IMR-90 (cell line): ENCODE data around the gene NKD1. TPM values are rescaled to one million over a fixed set of nuclear protein-coding genes. Genes with fewer than 3 reads are reported as not detected.
"Not testable (repeated sequence)": the region's sequence is repeated elsewhere in the genome, so short reads cannot be mapped to it uniquely, and the experiment has no call there.

Experiments
- ATAC-seq: fragments of 200-7000 bp; cut with Tn5 transposase; 2 replicates; pipeline ENCODE4 v1.9.1; 2020; ENCODE audit warnings: low read depth, mild to moderate bottlenecking, moderate library complexity
- BruUV-seq: library from RNA; stranded (reverse); fragments of 400-500 nt; replicated peaks from 2 replicates; lab custom pipeline; 2021; lab: Mats Ljungman, UMichigan
- CTCF ChIA-PET: fragments of 300-600 bp; formaldehyde crosslinking; extraction: SDS; loops from one replicate; lab custom pipeline; 2021; ENCODE audit warnings: antibody characterized with exemption; lab: Yijun Ruan, JAX
- POLR2A ChIA-PET: fragments of 300-600 bp; sonication (Branson Sonifier 250); formaldehyde crosslinking; loops from one replicate; lab custom pipeline; 2022; ENCODE audit warnings: antibody characterized with exemption; ENCODE audit not compliant: unreplicated experiment; lab: Charles Lee
- DNase-seq: peaks from one replicate; pipeline ENCODE4 v3.0.0; 2013
- H2AFZ ChIP-seq: replicated peaks from 2 replicates; pipeline ENCODE3; 2013; ENCODE audit warnings: low read length, mild to moderate bottlenecking; ENCODE audit not compliant: poor library complexity
- H2AK5ac ChIP-seq: 2 replicates; pipeline ENCODE4 v1.6.1; 2013; ENCODE audit warnings: low read depth, low read length, inconsistent platforms
- H2AK9ac ChIP-seq: replicated peaks from 2 replicates; pipeline ENCODE3; 2013; ENCODE audit warnings: mild to moderate bottlenecking, low read depth, low read length, moderate library complexity; ENCODE audit not compliant: poor library complexity
- H2BK120ac ChIP-seq: 2 replicates; pipeline ENCODE4 v1.6.1; 2013; ENCODE audit warnings: low read depth, low read length, inconsistent platforms
- H2BK15ac ChIP-seq: 3 replicates; pipeline ENCODE4 v1.6.1; 2013; ENCODE audit warnings: low read depth, low read length, inconsistent platforms
- H2BK20ac ChIP-seq: 2 replicates; pipeline ENCODE4 v1.6.1; 2013; ENCODE audit warnings: low read depth, mild to moderate bottlenecking, inconsistent platforms, low read length, moderate library complexity
- H2BK5ac ChIP-seq: 2 replicates; pipeline ENCODE4 v1.6.1; 2013; ENCODE audit warnings: mild to moderate bottlenecking, low read depth, low read length, inconsistent platforms; ENCODE audit not compliant: poor library complexity, severe bottlenecking
- H3K14ac ChIP-seq: replicated peaks from 2 replicates; pipeline ENCODE4 v1.6.1; 2013; ENCODE audit warnings: low read depth, low read length, inconsistent platforms
- H3K18ac ChIP-seq: 2 replicates; pipeline ENCODE4 v1.6.1; 2013; ENCODE audit warnings: low read depth, low read length, control low read depth
- H3K23ac ChIP-seq: 2 replicates; pipeline ENCODE4 v1.6.1; 2013; ENCODE audit warnings: low read depth, low read length, inconsistent platforms
- H3K27ac ChIP-seq: 2 replicates; pipeline ENCODE4 v1.5.1; 2013; ENCODE audit warnings: mild to moderate bottlenecking, control low read depth, low read length; ENCODE audit not compliant: insufficient read depth
- H3K27me3 ChIP-seq: 2 replicates; pipeline ENCODE4 v1.6.1; 2013; ENCODE audit warnings: low read length; ENCODE audit not compliant: control insufficient read depth, insufficient read depth
- H3K36me3 ChIP-seq: 2 replicates; pipeline ENCODE4 v1.6.1; 2013; ENCODE audit warnings: low read length, mixed read lengths; ENCODE audit not compliant: control insufficient read depth, insufficient read depth
- H3K4ac ChIP-seq: 2 replicates; pipeline ENCODE4 v1.6.1; 2013; ENCODE audit warnings: low read depth, low read length, inconsistent platforms
- H3K4me1 ChIP-seq: 2 replicates; pipeline ENCODE4 v1.6.1; 2013; ENCODE audit warnings: low read length, mixed read lengths; ENCODE audit not compliant: control insufficient read depth, insufficient read depth
- H3K4me2 ChIP-seq: 2 replicates; pipeline ENCODE4 v1.6.1; 2013; ENCODE audit warnings: low read depth, mild to moderate bottlenecking, control low read depth, low read length, moderate library complexity
- H3K4me3 ChIP-seq: 2 replicates; pipeline ENCODE4 v1.5.1; 2013; ENCODE audit warnings: low read depth, mild to moderate bottlenecking, control low read depth, low read length, moderate library complexity; ENCODE audit not compliant: insufficient read depth
- H3K56ac ChIP-seq: 2 replicates; pipeline ENCODE4 v1.6.1; 2013; ENCODE audit warnings: low read length, inconsistent platforms; ENCODE audit not compliant: insufficient read depth; ENCODE audit errors: extremely low read depth
- H3K79me1 ChIP-seq, 2 experiments: 2 replicates each; pipeline ENCODE4 v1.6.1; 2013; ENCODE audit warnings: low read length in 2 of 2, inconsistent platforms in 1 of 2, low read depth in 1 of 2
- H3K9ac ChIP-seq: 2 replicates; pipeline ENCODE4 v1.6.1; 2013; ENCODE audit warnings: low read depth, low read length, control low read depth
- H3K9me1 ChIP-seq: 2 replicates; pipeline ENCODE4 v1.6.1; 2013; ENCODE audit warnings: low read length, inconsistent platforms; ENCODE audit not compliant: insufficient read depth
- H3K9me3 ChIP-seq: 2 replicates; pipeline ENCODE4 v1.6.1; 2013; ENCODE audit warnings: low read length; ENCODE audit not compliant: control insufficient read depth, insufficient read depth
- H4K20me1 ChIP-seq: 2 replicates; pipeline ENCODE4 v1.6.1; 2013; ENCODE audit warnings: low read length, inconsistent platforms; ENCODE audit not compliant: insufficient read depth
- H4K5ac ChIP-seq: 2 replicates; pipeline ENCODE4 v1.6.1; 2013; ENCODE audit warnings: mild to moderate bottlenecking, low read depth, low read length, control low read depth
- H4K8ac ChIP-seq, 2 experiments: 2 replicates each; pipeline ENCODE4 v1.6.1; 2013; ENCODE audit warnings: low read depth in 2 of 2, low read length in 2 of 2, control low read depth in 1 of 2, inconsistent platforms in 1 of 2
- H4K91ac ChIP-seq: 2 replicates; pipeline ENCODE4 v1.6.1; 2013; ENCODE audit warnings: low read depth, low read length, inconsistent platforms; ENCODE audit not compliant: insufficient read depth
- BHLHE40 ChIP-seq: fragments of 150-350 bp; IDR thresholded peaks from 2 replicates; pipeline ENCODE4 v1.6.1; 2016; ENCODE audit warnings: mild to moderate bottlenecking, low read depth, low read length
- CTCF ChIP-seq: conservative IDR thresholded peaks from 2 replicates; pipeline ENCODE4 v1.5.1; 2012; ENCODE audit warnings: mild to moderate bottlenecking, low read depth, low read length, improper control_type of control experiment
- MAFK ChIP-seq: IDR thresholded peaks from 2 replicates; pipeline ENCODE4 v1.6.1; 2012; ENCODE audit warnings: low read depth, low read length, improper control_type of control experiment
- POLR2A ChIP-seq: IDR thresholded peaks from 2 replicates; pipeline ENCODE4 v1.6.1; 2012; ENCODE audit warnings: mild to moderate bottlenecking, low read depth, low read length
- RCOR1 ChIP-seq: IDR thresholded peaks from 2 replicates; pipeline ENCODE4 v1.6.1; 2012; ENCODE audit warnings: mild to moderate bottlenecking, low read length, improper control_type of control experiment; ENCODE audit not compliant: insufficient replicate concordance
- SMC3 ChIP-seq: fragments of 150-350 bp; IDR thresholded peaks from 2 replicates; pipeline ENCODE4 v1.6.1; 2016; ENCODE audit warnings: low read depth, mild to moderate bottlenecking, antibody characterized with exemption, low read length, moderate library complexity
- WGBS, 2 experiments: methylation state at CpG; one replicate each; pipeline versions ENCODE4 v1.1.5 to v1.1.7; 2013; ENCODE audit warnings: missing lambda C conversion rate in 2 of 2; ENCODE audit not compliant: insufficient read length in 1 of 2; ENCODE audit errors: extremely low coverage in 2 of 2; 5-methylcytosine and 5-hydroxymethylcytosine counted together
- dilution Hi-C: fragments of 300-500 bp; cut with HindIII; formaldehyde crosslinking; loops from one replicate; pipeline ENCODE4 v1.14.3; 2018; ENCODE audit warnings: low sequenced_read_pairs; ENCODE audit not compliant: unreplicated experiment
- in situ Hi-C: fragments of 300-500 bp; cut with MboI; formaldehyde crosslinking; loops from 3 replicates; pipeline ENCODE4 v1.14.3; 2019; ENCODE audit warnings: low sequenced_read_pairs, inconsistent platforms, mixed read lengths
- intact Hi-C: fragments of 100-400 bp; cut with micrococcal nuclease; formaldehyde crosslinking; loops from 2 replicates; pipeline ENCODE4 v1.10.0; 2022
- polyA plus RNA-seq, 3 experiments: library from polyadenylated mRNA; depleted of rRNA; stranded (reverse); fragments of >200 nt; gene quantifications; 2 replicates each; pipeline ENCODE4 v1.2.3, GENCODE V29; 2012; ENCODE audit warnings: low replicate concordance in 1 of 3
- total RNA-seq: library from RNA; depleted of rRNA; stranded (reverse); fragments of >200 nt; gene quantifications from 2 replicates; pipeline ENCODE4 v1.2.3, GENCODE V29; 2012

Gene NKD1
- total and polyA plus RNA-seq, 2 of the 4 experiments (the other 2 are of a cell fraction) = not detected

DNA sequence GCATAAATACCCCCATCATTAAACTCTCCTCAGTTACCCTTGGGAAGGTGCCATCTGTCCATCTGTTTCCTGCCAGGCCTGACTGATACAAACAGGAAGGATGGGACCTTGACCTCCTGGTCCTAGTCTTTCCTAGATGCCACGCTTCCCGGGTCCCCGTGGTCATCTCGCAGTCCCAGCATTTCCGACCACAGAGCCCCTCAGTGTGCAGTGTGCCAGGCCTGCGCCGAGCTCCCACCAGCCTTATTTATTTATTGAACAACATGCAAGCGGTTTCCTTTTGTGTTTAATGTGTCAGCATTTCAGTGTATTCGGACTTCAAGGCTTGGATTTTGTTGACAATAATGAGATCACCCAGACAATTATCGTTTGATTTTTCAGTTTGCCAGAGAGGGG, 45.6 kb upstream of the NKD1 start:
- Histone ChIP-seq H3K27ac (no peak overlapping the region), H3K23ac (no peak overlapping the region), H2AFZ (no peak overlapping the region), H4K20me1 (no peaks in the 10 kb centered on the region), H3K4me1 (no peaks in the 10 kb centered on the region), H4K5ac (no peak overlapping the region), H3K4me3 (no peak overlapping the region), H3K36me3 (no peaks in the 10 kb centered on the region), H2AK5ac (no peak overlapping the region), H2BK15ac (no peak overlapping the region), H3K4me2 (no peak overlapping the region), H2BK120ac (no peak overlapping the region), H3K56ac (no peak overlapping the region), H4K8ac (no peak overlapping the region), H2BK20ac (no peak overlapping the region), H4K91ac (no peak overlapping the region), H3K18ac (no peak overlapping the region), H3K9ac (no peak overlapping the region), H3K79me1 (no peaks in the 10 kb centered on the region), H3K9me3 (no peaks in the 10 kb centered on the region), H2AK9ac (no peak overlapping the region), H3K14ac (no peak overlapping the region), H3K4ac (no peak overlapping the region), H3K27me3 (peaks cover 2% of the 10 kb centered on the region; the same call in 1 of the 2 replicates), H3K9me1 (no peaks in the 10 kb centered on the region), H2BK5ac (no peak overlapping the region)
- ChIA-PET CTCF (no interaction called here), POLR2A (no interaction called here)
- BruUV-seq = no TSS peak
- in situ Hi-C loops (no loop called here), intact Hi-C loops (no loop called here), dilution Hi-C loops (no loop called here)
- WGBS, 2 experiments = no CpG with 5 or more reads among the region's 10 CpGs
- DNase-seq = no peak
- no peak for ATAC-seq
- TF ChIP-seq RCOR1 (no peak), CTCF (no peak), BHLHE40 (no peak), POLR2A (no peak), SMC3 (no peak), MAFK (no peak)

GRCh38 chr16:50503868-50504531, 44.2 kb upstream of the NKD1 start:
- DNase-seq, H4K20me1 ChIP-seq, H2AFZ ChIP-seq, CTCF ChIA-PET, H3K27ac ChIP-seq, H4K8ac ChIP-seq, H3K27me3 ChIP-seq, H2BK5ac ChIP-seq, intact Hi-C loops, BruUV-seq, H3K79me1 ChIP-seq, H4K91ac ChIP-seq, H3K23ac ChIP-seq, H3K14ac ChIP-seq, H3K36me3 ChIP-seq, H3K4me2 ChIP-seq, H2BK120ac ChIP-seq, H2BK20ac ChIP-seq, H3K9ac ChIP-seq, in situ Hi-C loops, H4K5ac ChIP-seq, H3K9me3 ChIP-seq, H3K56ac ChIP-seq, H3K18ac ChIP-seq, H2BK15ac ChIP-seq, H3K4me3 ChIP-seq, H3K9me1 ChIP-seq, POLR2A ChIA-PET, dilution Hi-C loops, H2AK5ac ChIP-seq, H3K4me1 ChIP-seq, H3K4ac ChIP-seq, H2AK9ac ChIP-seq, ATAC-seq: not testable (repeated sequence)
- no CpG with 5 or more reads among the region's 8 CpGs for WGBS, 2 experiments
